Heart left ventricle (tissue), 16 donors: Measurements from ENCODE around the gene STAB1. TPM values are rescaled to one million over a fixed set of nuclear protein-coding genes. Genes with fewer than 3 reads are reported as not detected.
A peak's percentile ranks its signal among the peaks of the same experiment; 100 is the strongest.
"Not testable (repeated sequence)": the region's sequence is repeated elsewhere in the genome, so short reads cannot be mapped to it uniquely, and the experiment has no call there.

Experiments used
- ATAC-seq, 4 donors: fragments of 200-7000 bp; cut with Tn5 transposase; one replicate each; pipeline ENCODE4 v1.9.1; 2020 to 2022; ENCODE audit warnings: moderate library complexity in 4 of 4, mild to moderate bottlenecking in 3 of 4, moderate number of reproducible peaks in 1 of 4
- DNase-seq, 5 donors: peaks; one replicate each; pipeline ENCODE4 v3.0.0-alpha.2; 2020
- H3K27ac ChIP-seq, 12 donors: fragments of 200-600 bp; sonication (generic) in 4 of 12; one replicate each; pipeline versions ENCODE4 v1.5.0 to v1.8.0; 2016 to 2022; ENCODE audit warnings: mild to moderate bottlenecking in 2 of 12
- H3K27me3 ChIP-seq, 9 donors: fragments of 200-600 bp; sonication (generic) in 2 of 9; one replicate each; pipeline versions ENCODE4 v1.5.1 to v1.8.0; 2016 to 2022; ENCODE audit warnings: mild to moderate bottlenecking in 3 of 9
- H3K36me3 ChIP-seq, 9 donors: fragments of 200-600 bp; sonication (generic) in 2 of 9; one replicate each; pipeline versions ENCODE4 v1.5.0 to v1.8.0; 2018 to 2022; ENCODE audit warnings: mild to moderate bottlenecking in 2 of 9
- H3K4me1 ChIP-seq, 12 donors: fragments of 200-600 bp; sonication (generic) in 4 of 12; one replicate each; pipeline versions ENCODE4 v1.5.0 to v1.8.0; 2016 to 2022; ENCODE audit warnings: mild to moderate bottlenecking in 3 of 12
- H3K4me3 ChIP-seq, 12 donors: fragments of 200-600 bp; sonication (generic) in 4 of 12; one replicate each; pipeline versions ENCODE4 v1.5.0 to v1.8.0; 2017 to 2022; ENCODE audit warnings: mild to moderate bottlenecking in 9 of 12, moderate library complexity in 4 of 12
- H3K9me3 ChIP-seq, 12 donors: fragments of 200-600 bp; sonication (generic) in 4 of 12; one replicate each; pipeline versions ENCODE4 v1.5.0 to v1.8.0; 2016 to 2022; ENCODE audit warnings: mild to moderate bottlenecking in 1 of 12
- CTCF ChIP-seq, 12 donors: fragments of 200-600 bp; sonication (generic) in 4 of 12; IDR thresholded peaks; one replicate each; pipeline versions ENCODE4 v1.5.0 to v1.8.0; 2018 to 2022; ENCODE audit warnings: antibody characterized with exemption in 12 of 12, mild to moderate bottlenecking in 5 of 12
- POLR2A ChIP-seq, 2 donors: fragments of 450-650 bp; IDR thresholded peaks; one replicate each; pipeline ENCODE4 v1.6.1; 2017; ENCODE audit warnings: antibody characterized with exemption in 2 of 2, mild to moderate bottlenecking in 2 of 2, moderate library complexity in 2 of 2
- WGBS, 4 donors: extraction: QIAGEN DNeasy Blood & Tissue Kit in 2 of 4; methylation state at CpG; one replicate each; pipeline versions ENCODE4 v1.1.5 to v1.1.7; 2013 to 2018; 5-methylcytosine and 5-hydroxymethylcytosine counted together
- intact Hi-C, 10 donors: fragments of 100-400 bp; cut with DNase I; formaldehyde crosslinking; loops; one replicate each; pipeline versions ENCODE4 v1.11.1 to v1.14.2; 2022
- polyA plus RNA-seq, 2 donors: library from polyadenylated mRNA; stranded (reverse); fragments of 200-250 nt; gene quantifications; one replicate each; pipeline ENCODE4 v1.2.3, GENCODE V29; 2013
- total RNA-seq, 9 donors: library from RNA; depleted of rRNA in 2 of 9; stranded (reverse); fragments of >200 nt in 2 of 9; fragmentation: NEBNext Ultra II Directional in 3 of 9; extraction: Animal tissue kit (Norgen Biotek cat#: 25700) in 3 of 9; gene quantifications; one replicate each; pipeline versions ENCODE4 v1.1.0 to v1.2.4, GENCODE V29; 2016 to 2023
- donor health status: ischemic (EF 13 %, LVEDD 7.1; RV severe dilation, severe dysfunction).
- donor health status: healthy with polysubstance abuse.
- donor health status: DM: no; HTN: yes; CAD: no.
- donor health status: DM: no; HTN: no; CAD: no.
- donor health status: ischemic (EF 25% LVEDD 6.9; RV normal size, moderate dysfunction).
- donor health status: ischemic (EF 25% LVEDD 5.7; RV mildly dilated, moderate dysfunction).
- donor health status: healthy.
- donor health status: DM: yes; HTN: yes; CAD: no.
- donor health status: ischemic (EF 35%, LVEDD 5.7; RV mildly dilated, moderate dysfunction).
- donor health status: nonischemic (EF 11% LVEDD 7.7; RV severe dilation, severe dysfunction).
- donor health status: DM: yes; HTN: yes; CAD: no.
- donor health status: PGD.
- donor health status: ischemic (EF 29% LVEDD 5.4; RV normal size, mild dysfunction).
- donor health status: nonischemic (EF 23%, LVEDD 6.1; RV moderate dilation, normal function).

Gene STAB1
- total and polyA plus RNA-seq, 11 donors: 34.1 to 351 (median 50.6) TPM

GRCh38 chr3:52524752-52525679, 29.9 kb downstream of the STAB1 start:
- H3K27ac ChIP-seq: peak overlapping the region; percentile 58 to 91 (median 79)
- WGBS, 4 donors: 56 to 66% (median 63%) methylated on average over 25 to 34 of the region's 34 CpGs
- H3K4me3 ChIP-seq: peak overlapping the region in 1 of 12 donors; percentile 6
- intact Hi-C loops: loop anchor here in 3 of 10 donors (5.0 kb wide), 3 partner anchors 33 to 43 kb away; no protein-coding TSS in a partner anchor
- H3K4me1 ChIP-seq: peaks cover 9 to 54% (median 37%) of the 10 kb centered on the region in 12 donors
- H3K9me3 ChIP-seq: no peaks in the 10 kb centered on the region
- no peaks in the 10 kb centered on the region for H3K27me3 ChIP-seq
- peak; percentile 73 to 83 (median 77) for DNase-seq
- no peak for TF ChIP-seq CTCF (IDR thresholded peaks at IDR 0.05)
- ATAC-seq: peak; percentile 6 to 60 (median 30)
- peaks cover 0 to 85% (median 21%) of the 10 kb centered on the region in 9 donors for H3K36me3 ChIP-seq

- ATAC-seq: no peak
Observed at GRCh38 chr3:52525680-52526561, 30.8 kb downstream of the STAB1 start.

GRCh38 chr3:52526671-52527038, 31.5 kb downstream of the STAB1 start:
- H3K27me3 ChIP-seq, ATAC-seq, H3K4me3 ChIP-seq, H3K9me3 ChIP-seq, DNase-seq: not testable (repeated sequence)
- Histone ChIP-seq H3K27ac (peak overlapping the region in 7 of 12 donors; percentile 21 to 91 (median 76)), H3K4me1 (peaks cover 9 to 70% (median 52%) of the 10 kb centered on the region in 12 donors), H3K36me3 (peaks cover 0 to 68% (median 19%) of the 10 kb centered on the region in 9 donors)
- intact Hi-C loops: loop anchor here in 3 of 10 donors (5.0 kb wide), 3 partner anchors 34 to 44 kb away; no protein-coding TSS in a partner anchor
- 94 to 97% (median 95%) methylated on average over 5 of the region's 5 CpGs for WGBS, 4 donors

More at GRCh38 chr3:52525680-52526561, 30.8 kb downstream of the STAB1 start:
- Histone ChIP-seq H3K4me1 (peaks cover 9 to 63% (median 46%) of the 10 kb centered on the region in 12 donors), H3K27me3 (no peaks in the 10 kb centered on the region), H3K36me3 (peaks cover 0 to 76% (median 19%) of the 10 kb centered on the region in 9 donors), H3K27ac (peak overlapping the region; percentile 58 to 91 (median 79)), H3K4me3 (no peak overlapping the region), H3K9me3 (no peaks in the 10 kb centered on the region)
- DNase-seq: peak in 3 of 5 donors; percentile 22 to 57 (median 30)
- intact Hi-C loops: loop anchor here in 3 of 10 donors (5.0 kb wide), 3 partner anchors 34 to 44 kb away; no protein-coding TSS in a partner anchor
- 62 to 80% (median 74%) methylated on average over 6 to 9 of the region's 9 CpGs for WGBS, 4 donors
- no peak for TF ChIP-seq POLR2A (IDR thresholded peaks at IDR 0.05)
- TF ChIP-seq CTCF (IDR thresholded peaks at IDR 0.05): no peak

GRCh38 chr3:52527039-52527731, 32.0 kb downstream of the STAB1 start:
- ATAC-seq: no peak
- no peaks in the 10 kb centered on the region for H3K9me3 ChIP-seq
- H3K27ac ChIP-seq: peak overlapping the region in 7 of 12 donors; percentile 6 to 91 (median 30)
- H3K27me3 ChIP-seq: no peaks in the 10 kb centered on the region
- peaks cover 0 to 63% (median 19%) of the 10 kb centered on the region in 9 donors for H3K36me3 ChIP-seq
- TF ChIP-seq CTCF (IDR thresholded peaks at IDR 0.05): no peak
- no peak for TF ChIP-seq POLR2A (IDR thresholded peaks at IDR 0.05)
- intact Hi-C loops: loop anchor here in 3 of 10 donors (5.0 kb wide), 3 partner anchors 35 to 45 kb away; no protein-coding TSS in a partner anchor
- H3K4me1 ChIP-seq: peaks cover 9 to 76% (median 57%) of the 10 kb centered on the region in 12 donors
- no peak overlapping the region for H3K4me3 ChIP-seq
- DNase-seq: peak in 3 of 5 donors; percentile 25 to 49 (median 31)
- 93 to 96% (median 95%) methylated on average over 14 of the region's 14 CpGs for WGBS, 4 donors
